ENCODE measurements around the gene CYP4F2. TPM values are rescaled to one million over a fixed set of nuclear protein-coding genes. Genes with fewer than 3 reads are reported as not detected.

Gene CYP4F2
- total RNA-seq, 1 donor = not detected

DNA sequence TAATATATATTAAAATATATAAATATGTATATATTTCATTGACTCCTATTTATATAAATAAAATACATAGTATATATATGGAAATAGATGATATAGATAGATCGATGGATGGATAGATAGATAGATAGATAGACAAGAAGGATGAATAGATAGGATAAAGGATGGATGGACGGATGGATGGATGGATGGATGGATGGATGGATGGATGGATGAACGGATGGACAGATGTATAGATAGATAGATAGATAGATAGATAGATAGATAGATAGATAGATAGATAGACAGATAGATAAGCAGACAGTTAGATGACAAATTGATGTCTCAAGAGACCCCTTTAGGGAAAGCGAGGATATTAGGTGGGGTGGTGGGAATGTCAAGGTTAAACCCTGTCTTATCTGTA, 21.4 kb upstream of the CYP4F2 start:
- no peak for DNase-seq (ENCODE audit: insufficient read length, low spot score, missing footprints)
- Histone ChIP-seq H3K79me2 (ENCODE audit: insufficient read depth, low read length) (no peaks in the 10 kb centered on the region), H3K4me3 (ENCODE audit: insufficient read depth, low read length) (no peak overlapping the region), H3K4me1 (ENCODE audit: insufficient read depth, low read length) (no peaks in the 10 kb centered on the region), H3K27me3 (ENCODE audit: insufficient read depth, low read length) (no peaks in the 10 kb centered on the region), H2AFZ (ENCODE audit: low read length) (no peak overlapping the region), H3K9me3 (ENCODE audit: low read depth, low read length) (no peaks in the 10 kb centered on the region), H3K27ac (ENCODE audit: low read depth, low read length) (no peak overlapping the region), H3K4me2 (ENCODE audit: insufficient read depth, low read length) (no peak overlapping the region), H3K36me3 (ENCODE audit: insufficient read depth, low read length) (no peaks in the 10 kb centered on the region), H4K20me1 (ENCODE audit: insufficient read depth, low read length) (no peaks in the 10 kb centered on the region)
- no peak for TF ChIP-seq CTCF (IDR thresholded peaks at IDR 0.05; ENCODE audit: extremely low read depth, low read depth, low read length)

- H3K27me3 ChIP-seq (ENCODE audit: insufficient read depth, low read length) = peaks cover 15% of the 10 kb centered on the region
- no peak overlapping the region for H3K4me3 ChIP-seq (ENCODE audit: insufficient read depth, low read length)
- no peak overlapping the region for H3K27ac ChIP-seq (ENCODE audit: low read depth, low read length)
- H3K79me2 ChIP-seq (ENCODE audit: insufficient read depth, low read length) = no peaks in the 10 kb centered on the region
- TF ChIP-seq CTCF (IDR thresholded peaks at IDR 0.05; ENCODE audit: extremely low read depth, low read depth, low read length) = no peak
- no peak for DNase-seq (ENCODE audit: insufficient read length, low spot score, missing footprints)
- H2AFZ ChIP-seq (ENCODE audit: low read length) = no peak overlapping the region
- H3K36me3 ChIP-seq (ENCODE audit: insufficient read depth, low read length) = no peaks in the 10 kb centered on the region
- H3K4me1 ChIP-seq (ENCODE audit: insufficient read depth, low read length) = no peaks in the 10 kb centered on the region
- H3K9me3 ChIP-seq (ENCODE audit: low read depth, low read length) = no peaks in the 10 kb centered on the region
- no peaks in the 10 kb centered on the region for H4K20me1 ChIP-seq (ENCODE audit: insufficient read depth, low read length)
- no peak overlapping the region for H3K4me2 ChIP-seq (ENCODE audit: insufficient read depth, low read length)
These were observed 17.2 kb upstream of the CYP4F2 start for GRCh38 chr19:15915109-15915508.

DNA sequence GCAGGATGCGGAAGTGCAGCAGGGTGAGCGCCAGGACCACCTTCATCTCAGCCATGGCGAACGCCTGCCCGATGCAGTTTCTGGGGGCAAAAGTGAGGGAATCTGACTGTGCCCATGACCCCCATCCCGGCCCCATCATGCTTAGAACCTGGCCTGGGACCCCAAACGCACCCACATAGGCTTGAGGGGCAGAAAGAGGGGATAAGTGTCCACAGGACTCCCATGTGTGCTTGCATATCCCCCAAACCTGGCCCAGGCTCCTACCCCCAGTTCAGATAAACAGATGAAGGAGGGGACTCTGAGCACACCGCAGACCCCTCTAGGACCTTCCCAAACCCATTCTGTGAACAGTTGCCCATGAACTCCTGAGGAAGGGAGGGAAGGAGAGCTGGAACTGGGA, 16.0 kb upstream of the CYP4F2 start:
- no peak for DNase-seq (ENCODE audit: insufficient read length, low spot score, missing footprints)
- Histone ChIP-seq H2AFZ (ENCODE audit: low read length) (no peak overlapping the region), H3K4me2 (ENCODE audit: insufficient read depth, low read length) (no peak overlapping the region), H3K4me3 (ENCODE audit: insufficient read depth, low read length) (no peak overlapping the region), H3K9me3 (ENCODE audit: low read depth, low read length) (no peaks in the 10 kb centered on the region), H3K27ac (ENCODE audit: low read depth, low read length) (no peak overlapping the region), H3K27me3 (ENCODE audit: insufficient read depth, low read length) (peaks cover 15% of the 10 kb centered on the region), H4K20me1 (ENCODE audit: insufficient read depth, low read length) (no peaks in the 10 kb centered on the region), H3K36me3 (ENCODE audit: insufficient read depth, low read length) (no peaks in the 10 kb centered on the region), H3K79me2 (ENCODE audit: insufficient read depth, low read length) (no peaks in the 10 kb centered on the region), H3K4me1 (ENCODE audit: insufficient read depth, low read length) (no peaks in the 10 kb centered on the region)
- TF ChIP-seq CTCF (IDR thresholded peaks at IDR 0.05; ENCODE audit: extremely low read depth, low read depth, low read length) = no peak

GRCh38 chr19:15913384-15913783, 15.5 kb upstream of the CYP4F2 start:
- Histone ChIP-seq H3K4me2 (ENCODE audit: insufficient read depth, low read length) (no peak overlapping the region), H4K20me1 (ENCODE audit: insufficient read depth, low read length) (no peaks in the 10 kb centered on the region), H3K27ac (ENCODE audit: low read depth, low read length) (no peak overlapping the region), H2AFZ (ENCODE audit: low read length) (no peak overlapping the region), H3K79me2 (ENCODE audit: insufficient read depth, low read length) (no peaks in the 10 kb centered on the region), H3K4me1 (ENCODE audit: insufficient read depth, low read length) (no peaks in the 10 kb centered on the region), H3K27me3 (ENCODE audit: insufficient read depth, low read length) (peaks cover 15% of the 10 kb centered on the region), H3K36me3 (ENCODE audit: insufficient read depth, low read length) (no peaks in the 10 kb centered on the region), H3K9me3 (ENCODE audit: low read depth, low read length) (no peaks in the 10 kb centered on the region), H3K4me3 (ENCODE audit: insufficient read depth, low read length) (no peak overlapping the region)
- no peak for DNase-seq (ENCODE audit: insufficient read length, low spot score, missing footprints)
- no peak for TF ChIP-seq CTCF (IDR thresholded peaks at IDR 0.05; ENCODE audit: extremely low read depth, low read depth, low read length)
